OCI-M2 (cell line): Measurements from ENCODE around the gene SCN9A.

Experiments used
- DNase-seq: peaks from one replicate; lab custom pipeline; 2025; ENCODE audit not compliant: unreplicated experiment; lab: John Stamatoyannopoulos, UW

SCN9A gene

GRCh38 chr2:166181813-166182154 lies 194.0 kb downstream of the SCN9A start:
- DNase-seq: no peak

DNA sequence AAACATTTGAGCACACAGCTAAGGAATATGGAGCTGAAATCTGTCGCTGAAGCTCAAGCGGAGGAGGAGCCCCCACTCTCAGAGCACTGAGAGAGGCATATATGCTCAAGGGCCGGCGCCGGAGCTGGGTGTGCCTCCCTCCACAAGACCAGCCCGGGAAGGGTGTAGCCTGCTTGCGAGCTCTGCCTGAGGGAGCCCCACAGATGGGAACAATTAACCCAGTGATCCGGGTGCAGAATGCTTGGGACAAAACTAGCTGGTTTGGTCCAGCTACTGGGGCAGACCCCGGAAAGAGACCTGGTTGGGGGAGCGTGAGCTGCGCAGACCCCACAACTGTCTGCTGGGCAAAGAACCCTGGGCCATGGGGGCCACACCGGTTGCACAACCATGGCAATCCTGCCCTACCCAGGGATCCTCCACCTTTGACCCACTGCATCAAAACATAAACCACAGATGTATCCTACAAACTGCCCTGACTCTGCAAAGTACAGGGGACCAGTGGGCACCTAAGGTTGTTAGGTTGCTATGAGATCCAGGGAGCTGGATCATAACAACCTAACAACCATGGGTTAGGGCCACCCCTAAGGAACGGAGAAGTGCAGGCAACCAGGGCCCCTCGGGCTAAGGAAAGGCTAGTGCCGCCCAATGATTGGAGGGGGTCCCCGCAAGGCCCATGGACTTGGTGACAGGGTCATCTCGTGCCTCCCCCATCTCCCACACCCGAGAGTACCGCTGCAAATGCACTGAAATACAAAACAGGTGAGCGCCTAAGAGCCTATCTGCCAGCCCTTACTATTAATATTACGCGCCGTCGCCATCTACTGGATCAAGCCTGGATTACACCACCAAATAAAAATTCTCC lies 194.6 kb downstream of the SCN9A start:
- DNase-seq: peak; percentile 3

- no peak for DNase-seq
Observed at GRCh38 chr2:166179201-166179600, 196.5 kb downstream of the SCN9A start.

- DNase-seq: no peak
Observed at GRCh38 chr2:166173263-166173662, 202.5 kb downstream of the SCN9A start.

DNA sequence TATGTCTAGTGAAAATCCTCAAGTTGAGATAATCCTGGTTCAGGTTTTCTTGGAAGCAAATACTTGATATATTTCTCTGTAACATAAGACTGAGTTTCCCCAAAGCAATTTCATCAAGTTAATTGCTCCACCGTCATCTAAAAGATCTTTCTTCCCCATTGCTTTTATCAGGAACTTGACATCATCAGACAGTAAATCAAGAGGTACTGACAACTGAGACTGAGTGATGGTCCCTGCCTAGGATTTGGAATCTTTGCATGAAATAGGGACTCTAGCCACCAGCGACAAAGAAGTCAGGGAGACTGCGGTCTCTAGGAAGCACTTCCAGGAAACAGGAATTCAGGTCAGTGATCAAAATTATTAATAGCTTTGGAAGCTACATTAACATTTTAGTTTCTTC lies 204.5 kb downstream of the SCN9A start:
- DNase-seq: no peak

GRCh38 chr2:166170356-166170755 lies 205.4 kb downstream of the SCN9A start:
- DNase-seq: no peak

DNA sequence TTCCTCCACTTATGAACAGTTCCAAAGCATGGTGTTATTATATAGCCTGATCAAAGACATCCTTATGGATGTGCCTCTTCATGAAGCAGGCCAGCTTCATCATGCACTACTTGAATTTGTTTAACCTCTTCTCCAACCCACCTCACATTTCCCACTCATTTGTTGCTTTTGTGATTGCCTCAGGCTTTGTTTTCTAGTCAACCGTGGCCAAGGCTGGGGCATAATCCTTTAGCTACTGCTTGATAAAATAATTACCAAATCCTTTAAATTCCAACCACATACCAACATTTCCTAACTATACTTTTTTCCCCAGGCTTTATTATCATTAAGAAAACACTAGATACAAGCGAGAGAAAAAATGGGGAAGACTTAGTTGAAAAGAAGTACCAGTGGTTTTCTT lies 208.3 kb downstream of the SCN9A start:
- no peak for DNase-seq

DNA sequence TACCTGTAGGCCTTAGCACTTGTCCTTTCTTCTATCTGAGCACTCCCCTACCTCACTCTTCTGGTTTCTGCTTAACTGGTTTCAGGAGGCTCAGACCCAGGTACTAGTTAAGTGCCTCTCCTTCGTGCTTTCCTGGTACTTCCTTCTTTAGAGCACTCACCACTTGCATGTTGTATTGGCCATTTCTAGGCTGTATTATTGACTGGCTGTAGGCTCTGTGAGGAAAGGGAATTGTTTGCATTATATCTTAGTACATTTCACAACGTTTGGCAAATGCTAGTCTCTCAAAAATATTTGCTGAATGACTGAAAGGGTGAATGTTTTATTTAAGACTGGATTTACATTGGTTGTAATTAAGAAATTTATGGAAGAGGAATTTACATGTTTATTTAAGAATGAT lies 212.0 kb downstream of the SCN9A start:
- no peak for DNase-seq

DNA sequence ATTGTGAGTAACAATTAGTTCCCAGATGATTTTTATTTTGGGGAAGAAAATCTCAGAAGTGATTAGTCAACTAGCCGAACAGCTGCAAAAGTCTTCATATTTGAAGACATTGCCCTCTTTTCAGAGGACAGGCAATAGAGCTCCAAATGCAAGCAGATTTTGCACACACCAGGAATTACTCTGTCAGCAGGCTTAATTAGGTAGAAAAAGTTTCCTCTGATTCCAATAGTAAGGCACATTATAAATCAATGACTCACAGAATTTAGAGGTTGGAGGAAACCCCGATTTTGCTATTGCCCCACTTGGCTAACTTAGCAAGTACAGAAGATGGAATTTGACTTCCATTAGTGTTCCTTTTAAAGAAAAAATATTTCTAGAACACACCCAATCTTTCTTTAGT lies 217.2 kb downstream of the SCN9A start:
- no peak for DNase-seq

DNA sequence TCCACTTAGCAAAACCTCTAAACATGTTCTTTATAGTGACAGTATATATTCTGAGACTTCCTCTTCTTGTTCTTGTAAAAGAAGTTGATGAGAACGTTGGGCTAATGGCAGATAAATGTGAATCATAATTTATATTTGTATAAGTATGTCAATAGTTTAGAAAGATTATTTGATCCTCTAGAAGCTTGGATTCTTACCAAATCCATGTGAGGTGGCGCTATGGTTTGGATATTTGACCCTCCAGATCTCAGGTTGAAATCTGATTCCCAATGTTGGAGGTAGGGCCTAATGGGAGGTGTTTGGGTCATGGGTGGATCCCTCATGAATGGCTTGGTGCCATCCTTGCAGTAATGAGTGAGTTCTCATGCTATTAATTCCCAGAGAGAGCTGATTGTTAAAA lies 218.2 kb downstream of the SCN9A start:
- DNase-seq: no peak

DNA sequence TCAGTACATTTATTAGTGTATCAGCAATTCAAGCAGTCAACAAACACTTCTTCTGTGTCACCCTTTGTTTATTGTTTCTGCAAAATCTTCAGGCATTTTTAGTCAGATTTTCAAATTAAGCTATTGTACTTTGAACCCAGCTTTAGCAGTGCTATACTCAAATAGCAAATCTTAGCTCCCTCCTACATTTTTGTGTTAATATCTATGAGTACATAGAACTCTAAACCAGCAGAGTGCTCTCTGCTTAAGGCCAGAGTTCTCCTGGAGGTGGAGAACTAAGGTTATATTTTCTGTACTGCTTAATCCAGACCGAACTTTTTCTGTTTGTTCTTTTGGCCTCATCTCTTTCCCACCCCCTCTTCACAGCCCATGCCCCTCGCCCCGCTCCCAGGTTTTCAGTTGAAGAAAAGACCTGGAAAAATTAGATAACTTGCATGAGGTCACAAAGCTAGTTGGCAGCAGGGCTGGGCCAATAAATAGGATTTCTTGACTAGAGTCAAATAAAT lies 218.7 kb downstream of the SCN9A start:
- DNase-seq: no peak

- no peak for DNase-seq
Observed at GRCh38 chr2:166155589-166155988, 220.2 kb downstream of the SCN9A start.

- DNase-seq: no peak
Observed at GRCh38 chr2:166154685-166155338, 220.9 kb downstream of the SCN9A start.

- no peak for DNase-seq
Observed at GRCh38 chr2:166152064-166152463, 223.7 kb downstream of the SCN9A start.

DNA sequence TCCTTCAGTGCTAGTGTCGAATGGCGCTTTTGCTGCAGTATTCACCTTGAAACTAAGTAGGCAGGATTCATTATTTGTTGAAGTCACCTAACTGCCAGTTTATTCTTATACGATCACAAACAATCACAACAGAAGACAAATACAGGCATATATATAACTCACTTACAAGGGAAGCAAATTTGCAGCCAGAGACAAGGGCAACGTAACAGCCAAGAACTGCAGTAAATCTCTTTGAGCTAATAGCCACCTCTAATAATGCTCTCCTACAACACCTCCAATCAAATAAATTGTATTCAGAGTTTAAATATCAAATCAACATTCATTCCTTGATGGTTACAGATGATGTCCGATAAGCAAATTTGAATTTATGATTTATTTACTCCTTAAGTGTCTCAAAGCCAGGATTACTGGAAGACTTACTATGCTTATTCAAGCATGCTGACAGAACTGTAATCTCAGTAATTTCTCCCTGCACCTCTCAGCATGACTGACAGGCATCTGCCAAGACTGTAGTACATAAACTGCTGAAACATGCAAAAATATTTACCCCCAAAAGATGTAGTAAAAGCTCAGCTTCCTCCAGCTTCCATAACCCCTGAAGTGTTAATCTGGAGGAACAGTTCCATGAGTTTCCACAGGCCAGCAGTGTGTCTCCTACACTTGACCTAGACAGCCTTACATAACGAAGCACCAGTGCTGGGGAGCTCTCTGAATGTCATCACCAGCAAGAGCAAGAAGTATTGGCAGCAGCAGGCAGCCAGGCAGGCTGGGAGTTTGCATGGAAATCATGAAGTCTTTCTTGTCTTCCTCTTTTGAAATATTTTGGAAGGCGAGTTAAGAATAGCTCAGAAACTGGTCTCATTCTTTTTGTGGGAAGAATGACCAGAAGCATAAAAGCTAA lies 227.0 kb downstream of the SCN9A start:
- DNase-seq: no peak

DNA sequence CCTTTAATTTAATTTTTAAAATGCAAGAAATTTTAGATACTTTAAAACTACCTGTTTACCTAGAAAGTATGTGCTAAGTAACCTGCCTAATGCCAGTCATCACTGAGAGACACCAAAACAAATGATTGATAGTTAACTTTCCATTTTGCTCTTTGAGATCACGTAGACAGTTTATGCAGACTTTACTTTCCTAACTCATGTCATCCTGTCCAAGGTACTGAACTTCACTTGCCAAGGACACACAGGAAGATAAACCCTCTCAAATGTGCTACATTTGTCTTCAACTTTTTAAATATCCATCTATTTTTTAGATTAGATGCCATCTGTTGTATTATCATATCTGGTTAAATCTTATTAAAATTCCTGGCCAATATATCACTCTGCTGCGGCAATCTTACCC lies 227.9 kb downstream of the SCN9A start:
- DNase-seq: no peak
